Lung (tissue), 12 donors: ENCODE measurements around the gene ECE2. TPM values are rescaled to one million over a fixed set of nuclear protein-coding genes. Genes with fewer than 3 reads are reported as not detected.

ENCODE experiments used
- ATAC-seq: fragments of 200-7000 bp; cut with Tn5 transposase; one replicate; pipeline ENCODE4 v1.9.1; 2020; ENCODE audit warnings: moderate number of reproducible peaks; ENCODE audit not compliant: insufficient read depth, low FRiP score
- DNase-seq, 3 donors: peaks; one replicate each; pipeline ENCODE4 v3.0.0-alpha.2; 2013 to 2017
- H3K27ac ChIP-seq, 2 donors: one replicate each; pipeline ENCODE4 v1.5.1; 2013; ENCODE audit warnings: mild to moderate bottlenecking in 2 of 2, moderate library complexity in 2 of 2, control low read depth in 1 of 2, inconsistent platforms in 1 of 2, low read depth in 1 of 2, low read length in 1 of 2
- H3K27me3 ChIP-seq, 3 donors: one replicate each; pipeline ENCODE4 v1.5.1; 2013; ENCODE audit warnings: low read length in 2 of 3; ENCODE audit not compliant: control insufficient read depth in 3 of 3, insufficient read depth in 3 of 3
- H3K36me3 ChIP-seq, 4 donors: one replicate each; pipeline ENCODE4 v1.5.1; 2013; ENCODE audit warnings: low read length in 4 of 4, mild to moderate bottlenecking in 1 of 4, moderate library complexity in 1 of 4; ENCODE audit not compliant: control insufficient read depth in 4 of 4, insufficient read depth in 4 of 4
- H3K4me1 ChIP-seq, 5 donors: one replicate each; pipeline ENCODE4 v1.5.1; 2013; ENCODE audit warnings: low read length in 5 of 5, mild to moderate bottlenecking in 2 of 5, moderate library complexity in 1 of 5; ENCODE audit not compliant: control insufficient read depth in 5 of 5, insufficient read depth in 5 of 5
- H3K4me3 ChIP-seq: one replicate; pipeline ENCODE4 v1.5.1; 2013; ENCODE audit warnings: mild to moderate bottlenecking, control low read depth, moderate library complexity
- H3K9ac ChIP-seq, 2 donors: one replicate each; pipeline ENCODE4 v1.5.1; 2013; ENCODE audit warnings: low read length in 2 of 2, control low read depth in 1 of 2; ENCODE audit not compliant: insufficient read depth in 1 of 2
- H3K9me3 ChIP-seq, 4 donors: one replicate each; pipeline ENCODE4 v1.5.1; 2013; ENCODE audit warnings: low read length in 3 of 4, mild to moderate bottlenecking in 1 of 4, moderate library complexity in 1 of 4; ENCODE audit not compliant: control insufficient read depth in 4 of 4, insufficient read depth in 3 of 4
- WGBS, 2 donors: extraction: QIAGEN DNeasy Blood & Tissue Kit; methylation state at CpG; one replicate each; pipeline ENCODE4 v1.1.7; 2013; 5-methylcytosine and 5-hydroxymethylcytosine counted together
- polyA plus RNA-seq, 2 donors: library from polyadenylated mRNA; stranded (reverse); fragments of 200-250 nt; gene quantifications; one replicate each; pipeline ENCODE4 v1.2.1, GENCODE V29; 2013
- total RNA-seq, 2 donors: library from RNA; depleted of rRNA in 1 of 2; stranded (reverse); fragments of >200 nt in 1 of 2; gene quantifications; one replicate each; pipeline ENCODE4 v1.2.1, GENCODE V29; 2014 to 2021
- TF ChIP-seq, protein P1 (sequence below): IDR thresholded peaks from 2 replicates; pipeline ENCODE4 v1.5.1; 2012; ENCODE audit warnings: mild to moderate bottlenecking; ENCODE audit errors: control extremely low read depth, extremely low read depth
- donor health status: control.
- donor health status: control.
- donor health status: Bipolar disorder and iron deficiency.
- donor health status: healthy.
- donor health status: DM: yes; HTN: yes; CAD: no.

The ECE2 gene
- total and polyA plus RNA-seq, 4 donors, result 0.15 TPM; not detected in 3

DNA sequence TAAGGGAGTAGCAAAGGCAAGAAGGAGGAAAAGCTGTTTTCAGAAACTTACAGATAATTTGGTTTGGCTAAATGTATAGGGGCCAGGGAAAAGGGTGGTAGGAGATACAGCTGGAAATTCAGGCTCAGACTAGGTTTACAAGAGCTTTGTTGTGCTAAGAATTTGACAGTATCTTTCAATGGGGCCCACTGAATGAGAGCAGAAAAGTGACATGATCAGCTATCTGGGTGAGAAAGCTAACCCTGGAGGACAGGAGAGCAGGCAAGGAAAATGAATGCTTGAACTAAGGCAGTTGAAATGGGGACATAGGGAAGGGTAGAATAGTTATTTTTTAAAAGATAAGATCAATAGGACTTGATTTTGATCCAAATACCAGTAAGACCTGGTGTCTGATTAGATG is 35.8 kb downstream of the ECE2 start:
- Histone ChIP-seq H3K4me1 (peaks cover 0 to 12% (median 6%) of the 10 kb centered on the region in 5 donors), H3K4me3 (no peak overlapping the region), H3K27ac (no peak overlapping the region), H3K9ac (no peak overlapping the region), H3K27me3 (no peaks in the 10 kb centered on the region), H3K9me3 (no peaks in the 10 kb centered on the region), H3K36me3 (peaks cover 15 to 26% (median 20%) of the 10 kb centered on the region in 4 donors)
- DNase-seq (no peak), ATAC-seq (no peak)
- TF ChIP-seq, protein P1, sequence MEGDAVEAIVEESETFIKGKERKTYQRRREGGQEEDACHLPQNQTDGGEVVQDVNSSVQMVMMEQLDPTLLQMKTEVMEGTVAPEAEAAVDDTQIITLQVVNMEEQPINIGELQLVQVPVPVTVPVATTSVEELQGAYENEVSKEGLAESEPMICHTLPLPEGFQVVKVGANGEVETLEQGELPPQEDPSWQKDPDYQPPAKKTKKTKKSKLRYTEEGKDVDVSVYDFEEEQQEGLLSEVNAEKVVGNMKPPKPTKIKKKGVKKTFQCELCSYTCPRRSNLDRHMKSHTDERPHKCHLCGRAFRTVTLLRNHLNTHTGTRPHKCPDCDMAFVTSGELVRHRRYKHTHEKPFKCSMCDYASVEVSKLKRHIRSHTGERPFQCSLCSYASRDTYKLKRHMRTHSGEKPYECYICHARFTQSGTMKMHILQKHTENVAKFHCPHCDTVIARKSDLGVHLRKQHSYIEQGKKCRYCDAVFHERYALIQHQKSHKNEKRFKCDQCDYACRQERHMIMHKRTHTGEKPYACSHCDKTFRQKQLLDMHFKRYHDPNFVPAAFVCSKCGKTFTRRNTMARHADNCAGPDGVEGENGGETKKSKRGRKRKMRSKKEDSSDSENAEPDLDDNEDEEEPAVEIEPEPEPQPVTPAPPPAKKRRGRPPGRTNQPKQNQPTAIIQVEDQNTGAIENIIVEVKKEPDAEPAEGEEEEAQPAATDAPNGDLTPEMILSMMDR, result no peak

- peak; percentile 88 for ATAC-seq
Measured at GRCh38 chr3:184314363-184314699, 38.5 kb downstream of the ECE2 start, which contains the start of gene EIF4G1. Gene EIF4G1, plus strand, starts transcription at chr3:184314606. Its CDS starts 1,191 bp downstream, at chr3:184315797.

GRCh38 chr3:184314700-184315542 is 39.1 kb downstream of the ECE2 start:
- peaks cover 3 to 30% (median 22%) of the 10 kb centered on the region in 5 donors for H3K4me1 ChIP-seq

More at GRCh38 chr3:184314363-184314699, 38.5 kb downstream of the ECE2 start, which contains the start of gene EIF4G1:
- H3K36me3 ChIP-seq, result peaks cover 0 to 18% (median 2%) of the 10 kb centered on the region in 4 donors
- WGBS, 2 donors, result 0% methylated on average over 40 of the region's 40 CpGs
- DNase-seq, result peak; percentile 92 to 98 (median 95)
- peak within 1 kb of the TSS; percentile 63 to 65 for H3K9ac ChIP-seq
- peak within 1 kb of the TSS; percentile 98 to 99 for H3K27ac ChIP-seq
- no peaks in the 10 kb centered on the region for H3K27me3 ChIP-seq
- peaks cover 0 to 26% (median 17%) of the 10 kb centered on the region in 5 donors for H3K4me1 ChIP-seq
- H3K4me3 ChIP-seq, result peak within 1 kb of the TSS; percentile 94
- TF ChIP-seq, protein P1, result no peak
- no peaks in the 10 kb centered on the region for H3K9me3 ChIP-seq

More at GRCh38 chr3:184314700-184315542, 39.1 kb downstream of the ECE2 start:
- Histone ChIP-seq H3K9ac (peak overlapping the region; percentile 63 to 65), H3K27me3 (no peaks in the 10 kb centered on the region), H3K4me3 (peak overlapping the region; percentile 94), H3K27ac (peak overlapping the region; percentile 98 to 99), H3K36me3 (peaks cover 0 to 18% (median 2%) of the 10 kb centered on the region in 4 donors), H3K9me3 (no peaks in the 10 kb centered on the region)
- ATAC-seq (peak; percentile 68), DNase-seq (peak; percentile 82 to 90 (median 86))
- TF ChIP-seq, protein P1, result no peak
- WGBS, 2 donors, result 1% methylated on average over 44 to 88 of the region's 89 CpGs
